Gastroesophageal sphincter (tissue), 3 donors: ENCODE results near the gene EEF1AKMT4.

Experiments used
- CTCF ChIP-seq, 4 experiments: fragments of 200-600 bp in 2 of 4; fragments of 450-650 bp in 2 of 4; sonication (generic) in 1 of 4; IDR thresholded peaks; one replicate each; pipeline ENCODE4 v1.5.1; 2017 to 2019; ENCODE audit warnings: antibody characterized with exemption in 4 of 4, mild to moderate bottlenecking in 2 of 4, moderate library complexity in 2 of 4
- POLR2A ChIP-seq, 2 donors: fragments of 450-650 bp; IDR thresholded peaks; one replicate each; pipeline ENCODE4 v1.6.1; 2017; ENCODE audit warnings: antibody characterized with exemption in 2 of 2, mild to moderate bottlenecking in 2 of 2, moderate library complexity in 1 of 2

DNA sequence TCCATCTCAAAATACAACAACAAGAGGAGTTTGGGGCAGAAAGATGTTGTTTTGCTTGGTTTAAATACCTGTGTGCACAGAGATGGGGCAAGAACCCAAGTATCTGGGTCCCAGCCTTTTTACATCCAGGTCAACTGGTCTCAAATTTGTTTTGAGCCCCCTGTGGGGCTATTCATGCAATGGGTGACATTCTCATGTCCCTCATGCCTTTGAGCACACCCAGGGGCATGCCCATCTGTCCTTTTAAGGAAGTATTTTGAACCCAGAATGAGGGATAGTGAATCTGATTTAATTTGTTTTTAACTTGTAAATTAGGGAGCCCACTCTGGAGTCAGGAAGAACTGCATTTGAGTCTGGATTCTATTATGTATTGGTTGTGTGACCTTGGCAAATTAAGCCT, 48.6 kb upstream of the EEF1AKMT4 start:
- no peak for TF ChIP-seq POLR2A (IDR thresholded peaks at IDR 0.05)
- TF ChIP-seq CTCF (IDR thresholded peaks at IDR 0.05): no peak
